NCI-H187 treated with DMSO at 0.1 percent for 48 hours (cell line): Measurements from ENCODE around the gene PLEKHA6.
A peak's percentile ranks its signal among the peaks of the same experiment; 100 is the strongest.

ENCODE experiments used
- DNase-seq: peaks from one replicate; lab custom pipeline; 2025; lab: John Stamatoyannopoulos, UW

The PLEKHA6 gene

GRCh38 chr1:204380293-204380831 lies 20.6 kb upstream of the PLEKHA6 start:
- DNase-seq = no peak

GRCh38 chr1:204377800-204378668 lies 18.3 kb upstream of the PLEKHA6 start:
- DNase-seq = peak; percentile 51

- no peak for DNase-seq
Measured at GRCh38 chr1:204376919-204377799, 17.4 kb upstream of the PLEKHA6 start.

GRCh38 chr1:204376465-204376864 lies 16.7 kb upstream of the PLEKHA6 start:
- DNase-seq = no peak

- DNase-seq = no peak
Measured at GRCh38 chr1:204373911-204374310, 14.2 kb upstream of the PLEKHA6 start.

GRCh38 chr1:204370176-204370575 lies 10.4 kb upstream of the PLEKHA6 start:
- no peak for DNase-seq

- DNase-seq = no peak
Measured at GRCh38 chr1:204368996-204369726, 9.4 kb upstream of the PLEKHA6 start.

- DNase-seq = no peak
Measured at GRCh38 chr1:204367956-204368355, 8.2 kb upstream of the PLEKHA6 start.

- DNase-seq = no peak
Measured at GRCh38 chr1:204367193-204367858, 7.6 kb upstream of the PLEKHA6 start.

GRCh38 chr1:204366759-204367158 lies 7.0 kb upstream of the PLEKHA6 start:
- no peak for DNase-seq

- DNase-seq = peak; percentile 82
Measured at GRCh38 chr1:204363335-204364114, 3.8 kb upstream of the PLEKHA6 start.

GRCh38 chr1:204362984-204363334 lies 3.2 kb upstream of the PLEKHA6 start:
- DNase-seq = no peak

- no peak for DNase-seq
Measured at GRCh38 chr1:204361781-204362180, 2.1 kb upstream of the PLEKHA6 start.

- DNase-seq = no peak
Measured at GRCh38 chr1:204361341-204361771, 1.6 kb upstream of the PLEKHA6 start.

GRCh38 chr1:204360314-204360713 lies 585 bp upstream of the PLEKHA6 start:
- no peak for DNase-seq

- no peak for DNase-seq
Measured at GRCh38 chr1:204359131-204359473, 627 bp downstream of the PLEKHA6 start.

- no peak for DNase-seq
Measured at GRCh38 chr1:204358605-204359004, 1.1 kb downstream of the PLEKHA6 start.

GRCh38 chr1:204357551-204358490 lies 1.9 kb downstream of the PLEKHA6 start:
- DNase-seq = no peak

GRCh38 chr1:204356997-204357396 lies 2.7 kb downstream of the PLEKHA6 start:
- no peak for DNase-seq

GRCh38 chr1:204355913-204356312 lies 3.8 kb downstream of the PLEKHA6 start:
- no peak for DNase-seq
